ENCODE results near the gene ANXA2.
"Not testable (repeated sequence)": the region's sequence is repeated elsewhere in the genome, so short reads cannot be mapped to it uniquely, and the experiment has no call there.

Gene ANXA2

DNA sequence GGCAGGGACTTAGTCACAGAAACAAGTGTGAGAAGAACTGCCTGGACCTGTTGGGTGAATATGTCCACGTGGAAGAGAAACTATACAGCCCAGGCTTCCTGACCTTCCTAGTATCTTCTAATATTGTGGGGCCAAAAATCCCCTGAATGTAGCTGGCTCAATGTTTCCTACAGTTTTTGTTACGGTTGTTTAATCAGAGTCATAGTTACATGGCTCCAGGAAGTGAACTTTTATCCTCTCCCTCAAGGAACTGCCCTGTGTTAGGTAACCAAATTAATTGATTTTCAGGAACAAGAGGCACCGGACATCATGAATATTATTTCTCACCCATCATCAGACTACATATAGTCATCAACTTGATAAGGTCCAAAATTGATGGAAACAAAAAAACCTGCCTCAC is 59.0 kb downstream of the ANXA2 start:
- DNase-seq, result no peak

DNA sequence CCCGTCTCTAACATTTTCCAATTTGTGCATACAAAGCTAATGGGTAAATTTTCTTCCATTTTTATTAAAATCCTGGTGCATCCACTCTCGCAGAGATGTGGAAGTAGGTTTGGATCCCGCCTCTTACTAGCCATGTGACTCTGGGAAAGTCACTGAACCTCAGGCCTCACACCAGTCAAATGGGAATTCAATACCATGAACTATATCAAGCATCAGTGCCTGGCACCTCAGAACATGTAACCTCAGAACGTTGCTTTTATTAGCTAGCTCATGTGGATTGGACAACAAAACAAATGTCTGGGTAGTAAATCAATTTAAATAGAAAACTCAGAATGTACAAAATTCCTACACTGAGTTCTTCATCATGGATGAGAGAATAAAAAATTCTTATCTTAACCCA is 60.7 kb downstream of the ANXA2 start:
- DNase-seq, result no peak

DNA sequence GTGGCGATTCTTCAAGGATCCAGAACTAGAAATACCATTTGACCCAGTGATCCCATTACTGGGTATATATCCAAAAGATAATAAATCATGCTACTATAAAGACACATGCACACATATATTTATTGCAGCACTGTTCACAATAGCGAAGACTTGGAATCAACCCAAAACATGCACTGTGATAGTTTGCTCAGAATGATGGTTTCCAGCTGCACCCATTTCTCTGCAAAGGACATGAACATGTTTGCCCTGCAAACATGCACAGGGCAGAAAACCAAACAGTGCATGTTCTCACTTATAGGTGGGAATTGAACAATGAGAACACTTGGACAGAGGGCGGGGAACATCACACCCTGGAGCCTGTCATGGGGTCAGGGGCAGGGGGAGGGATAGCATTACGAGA is 62.5 kb downstream of the ANXA2 start:
- not testable (repeated sequence) for DNase-seq

DNA sequence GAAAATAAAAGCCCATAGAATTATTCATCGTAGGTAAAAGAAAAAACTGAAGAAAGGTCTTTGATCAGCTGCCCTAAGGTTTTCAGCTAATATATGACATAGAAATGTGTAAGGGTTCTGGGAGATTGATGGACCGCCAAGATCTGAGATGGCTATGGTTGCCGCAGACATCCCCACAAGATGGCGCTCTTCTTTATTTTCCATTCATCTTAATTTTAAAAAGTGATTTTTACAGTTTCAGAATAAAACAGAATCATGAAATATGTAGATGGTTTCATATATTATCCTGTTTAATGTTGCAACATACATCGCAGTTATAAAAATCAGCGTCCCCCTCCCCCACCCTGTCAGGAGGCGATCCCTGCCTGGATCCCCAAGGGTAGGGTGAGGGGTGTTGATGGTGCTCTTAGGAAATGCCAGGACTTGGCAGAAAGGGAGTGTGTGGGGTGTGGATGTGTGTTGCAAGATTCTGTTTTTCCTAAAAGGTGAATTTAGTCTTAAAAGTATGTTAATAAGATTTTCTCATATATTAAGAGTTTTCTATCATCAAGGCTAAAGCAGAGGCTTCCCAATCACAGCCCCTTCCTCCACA is 68.8 kb downstream of the ANXA2 start:
- peak; percentile 62 for DNase-seq

DNA sequence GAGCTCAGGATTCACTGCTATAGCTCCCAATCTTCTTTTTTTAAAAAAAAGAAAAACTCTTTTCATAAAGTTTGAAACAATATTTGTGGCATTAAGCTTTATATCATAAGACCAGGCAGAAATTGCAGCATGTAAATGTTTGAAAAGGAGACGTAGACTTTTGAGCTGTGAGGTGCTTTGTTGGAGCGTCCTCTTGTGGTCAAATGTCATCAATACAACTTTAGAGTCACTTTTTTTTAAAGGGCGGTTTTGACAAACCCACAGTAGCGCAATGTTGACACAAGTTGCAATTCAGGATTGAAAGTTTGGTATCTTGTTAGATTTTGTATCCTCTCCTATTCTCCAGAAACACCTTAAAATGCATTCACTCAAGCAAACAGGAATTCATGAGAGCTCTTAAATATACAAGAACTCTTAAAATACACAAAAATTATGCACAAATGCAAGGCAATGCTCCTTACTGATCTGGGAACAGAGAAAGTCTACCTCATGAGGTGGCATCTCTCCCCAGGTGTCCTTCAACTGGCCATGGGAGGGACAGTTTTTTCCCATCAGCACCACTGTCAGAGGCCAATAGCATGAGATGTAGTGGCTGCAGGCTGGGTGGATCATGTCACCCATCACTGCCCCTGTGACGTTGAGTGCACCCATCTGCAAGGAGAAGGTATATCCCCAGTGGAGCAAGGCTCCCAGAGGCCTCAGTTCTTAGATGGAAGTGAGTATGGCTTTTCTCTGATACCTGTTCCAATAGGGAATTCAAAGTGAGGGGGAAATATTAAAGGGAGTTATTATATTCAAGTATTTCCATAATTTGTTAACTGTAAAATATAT is 70.7 kb downstream of the ANXA2 start:
- peak; percentile 77 for DNase-seq

DNA sequence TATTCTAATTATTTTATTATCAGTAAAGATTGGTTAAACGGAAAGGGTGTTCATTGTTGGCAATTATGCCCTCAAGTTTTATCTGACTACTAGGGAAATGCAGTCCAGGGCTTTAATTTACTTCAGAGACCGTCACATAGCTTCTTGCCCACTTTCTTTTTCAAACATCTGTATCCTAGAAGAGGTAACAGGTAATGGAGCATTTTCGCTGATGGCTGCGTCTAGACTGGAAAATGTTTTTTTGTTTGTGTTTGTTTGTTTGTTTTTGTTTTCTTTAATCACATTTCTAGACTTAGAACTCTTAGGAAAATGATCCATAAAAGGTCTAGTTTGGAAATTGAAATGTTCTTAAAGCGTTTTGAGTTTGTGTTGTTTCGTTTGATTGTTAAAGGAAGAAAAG is 71.4 kb downstream of the ANXA2 start:
- no peak for DNase-seq

DNA sequence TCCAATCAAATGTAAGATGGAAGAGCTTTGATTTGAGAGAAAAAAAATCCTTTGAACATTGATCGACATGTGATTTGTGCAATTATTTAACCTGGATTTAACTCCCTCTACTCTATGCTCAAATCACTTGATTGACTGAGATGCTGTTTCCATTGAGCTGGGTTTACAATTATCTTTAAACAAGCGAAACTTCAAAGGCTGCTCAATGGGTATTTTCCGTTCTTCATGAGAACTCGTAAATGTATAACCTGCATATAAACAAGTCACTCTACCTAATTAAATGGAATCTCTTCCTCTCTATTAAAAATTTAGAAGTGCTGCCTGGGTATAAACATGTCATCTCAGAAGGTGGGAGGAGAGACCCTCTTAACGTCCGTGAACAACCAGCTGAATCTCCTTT is 71.9 kb downstream of the ANXA2 start:
- no peak for DNase-seq

DNA sequence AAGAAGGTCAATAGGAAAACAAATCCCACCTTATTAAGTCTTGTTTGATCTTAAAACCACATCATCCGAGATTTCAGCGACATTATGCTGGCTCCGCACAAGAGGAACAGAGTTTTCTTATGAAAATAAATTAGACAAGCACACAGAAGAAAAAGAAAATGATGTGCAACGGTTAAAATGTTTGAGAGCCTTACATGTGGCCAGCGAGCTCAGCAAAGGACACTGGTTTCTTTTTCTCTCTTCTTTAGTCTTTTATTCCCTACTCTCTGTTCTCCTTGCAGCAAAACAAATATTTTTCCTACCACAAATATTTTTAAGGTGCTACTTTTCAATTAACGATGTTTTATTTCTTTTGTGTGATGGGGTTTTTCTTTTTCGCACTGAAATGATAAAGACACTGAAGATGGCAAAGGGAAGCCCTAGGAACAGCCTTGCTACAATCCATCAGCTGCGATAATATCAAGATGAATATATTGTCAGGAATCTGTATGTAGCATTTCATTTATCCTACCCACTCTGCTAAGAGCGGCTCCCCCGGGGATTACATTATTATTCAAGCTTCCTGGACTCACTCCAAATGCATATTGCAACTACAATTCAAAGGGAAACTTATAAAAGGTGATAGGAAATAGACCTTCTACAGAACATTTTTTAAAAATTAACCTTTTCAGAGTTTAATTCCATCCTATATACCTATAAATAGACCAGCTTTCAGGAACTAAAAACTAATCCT is 72.9 kb downstream of the ANXA2 start:
- DNase-seq, result peak; percentile 61

DNA sequence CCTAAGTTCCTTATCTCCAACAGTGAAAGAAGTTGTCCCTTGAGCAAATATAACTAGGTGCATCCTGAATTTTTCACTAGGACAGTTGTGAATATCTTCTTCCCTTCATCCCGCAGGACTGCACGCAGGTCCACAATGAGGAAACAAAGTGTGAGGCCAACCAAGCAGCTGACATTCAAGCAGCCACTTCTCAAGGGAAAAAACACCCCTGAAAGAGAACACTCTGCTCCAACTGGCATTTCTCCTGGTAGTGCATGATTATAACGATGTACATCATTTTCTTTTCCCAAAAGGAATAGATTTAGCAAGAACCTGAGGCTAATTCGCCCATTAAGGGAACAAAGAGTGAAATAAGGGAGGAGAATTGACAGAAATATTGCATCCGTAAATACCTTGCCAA is 74.5 kb downstream of the ANXA2 start:
- DNase-seq, result no peak

DNA sequence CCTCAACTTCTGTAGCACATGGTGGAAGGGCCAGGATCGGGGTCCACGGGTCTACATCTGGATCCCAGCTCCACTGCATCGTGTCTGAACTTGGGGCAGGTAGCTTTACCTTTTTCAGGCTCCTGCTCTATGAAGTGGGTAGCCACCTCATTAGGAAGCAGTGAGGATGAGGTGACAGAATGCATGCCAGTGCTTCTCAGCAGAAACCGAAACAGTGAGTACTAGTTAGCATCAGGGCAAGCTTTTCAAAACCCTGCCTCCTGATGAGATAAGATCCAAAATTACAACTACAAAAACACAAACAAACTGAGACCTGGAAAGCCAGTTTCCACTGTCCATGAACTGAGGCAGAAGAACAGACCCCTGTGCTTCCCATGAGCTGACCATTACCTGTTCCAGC is 77.4 kb downstream of the ANXA2 start:
- no peak for DNase-seq

DNA sequence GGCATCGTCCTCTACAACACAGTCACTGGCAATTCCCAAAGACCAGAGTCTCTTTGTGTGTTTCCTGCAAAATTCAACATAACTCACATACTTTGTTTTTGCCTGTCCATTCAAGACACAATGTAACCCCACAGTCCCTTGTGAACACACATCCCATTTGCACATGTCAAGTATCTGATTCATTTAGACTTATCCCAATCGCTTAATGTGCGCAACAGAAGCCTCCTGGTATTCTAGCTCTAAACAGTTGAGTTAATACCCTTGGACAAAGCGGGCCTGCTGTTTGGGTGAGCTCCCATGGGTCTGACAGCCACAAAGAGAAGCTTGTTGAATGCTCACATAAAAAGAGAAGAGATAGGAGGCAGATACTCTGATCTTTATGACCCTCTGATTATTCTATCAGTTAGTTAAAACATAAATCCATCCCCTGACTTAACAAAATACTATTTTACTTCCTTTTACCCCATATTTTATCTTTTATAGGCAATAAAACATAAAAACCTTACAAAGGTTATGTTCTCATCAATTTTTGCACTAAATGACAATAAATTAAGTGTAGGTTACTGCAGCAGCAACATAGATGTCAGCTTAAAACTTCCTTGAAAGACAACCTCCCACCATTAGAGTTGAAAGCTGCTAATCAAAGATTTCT is 79.4 kb downstream of the ANXA2 start:
- peak; percentile 15 for DNase-seq

DNA sequence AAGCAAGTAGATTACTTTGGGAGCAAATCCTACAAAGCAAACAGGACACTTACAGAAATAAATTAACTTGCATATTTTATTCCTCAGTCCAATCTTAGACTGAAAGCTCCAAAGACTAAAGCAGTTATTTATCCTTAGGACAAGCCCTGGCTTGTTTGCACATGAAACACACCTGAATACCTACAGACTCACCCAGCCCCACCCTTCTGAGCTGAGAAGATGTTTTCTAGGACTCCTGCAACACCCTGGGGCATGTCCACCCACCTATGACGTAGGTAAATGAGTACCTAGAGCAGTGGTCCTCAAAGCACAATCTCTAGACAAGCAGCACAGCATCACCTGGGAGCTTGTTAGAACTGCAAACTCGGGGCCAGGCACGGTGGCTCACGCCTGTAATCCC is 80.8 kb downstream of the ANXA2 start:
- DNase-seq, result no peak

DNA sequence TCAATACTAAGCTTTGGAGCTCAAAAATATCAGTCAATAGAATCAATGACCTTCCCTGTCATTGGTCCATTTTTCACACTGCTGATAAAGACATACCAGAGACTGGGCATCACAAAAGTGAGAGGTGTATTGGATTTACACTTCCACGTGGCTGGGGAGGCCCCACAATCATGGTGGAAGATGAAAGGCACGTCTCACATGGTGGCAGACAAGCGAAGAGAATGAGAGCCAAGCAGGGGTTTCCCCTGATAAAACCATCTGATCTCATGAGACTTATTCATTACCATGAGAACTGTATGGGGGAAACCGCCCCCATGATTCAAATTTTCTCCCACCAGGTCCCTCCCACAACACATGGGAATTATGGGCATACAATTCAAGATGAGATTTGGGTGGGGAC is 81.9 kb downstream of the ANXA2 start:
- DNase-seq, result no peak

DNA sequence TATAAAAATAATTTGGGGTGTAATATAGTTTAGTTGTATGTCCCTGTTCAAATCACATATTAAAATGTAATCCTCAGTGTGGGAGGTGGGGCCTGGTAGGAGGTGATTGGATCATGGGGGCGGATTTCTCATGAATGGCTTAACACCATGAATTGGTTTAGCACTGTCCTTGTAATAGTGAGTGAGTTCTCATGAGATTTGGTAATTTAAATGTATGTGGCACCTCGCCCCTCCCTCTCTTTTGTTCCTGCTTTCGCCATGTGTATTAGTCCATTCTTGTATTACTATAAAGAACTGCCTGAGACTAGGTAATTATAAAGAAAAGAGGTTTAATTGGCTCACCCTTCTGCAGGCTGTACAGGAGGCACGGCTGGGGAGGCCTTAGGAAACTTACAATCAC is 83.9 kb downstream of the ANXA2 start:
- peak; percentile 64 for DNase-seq

DNA sequence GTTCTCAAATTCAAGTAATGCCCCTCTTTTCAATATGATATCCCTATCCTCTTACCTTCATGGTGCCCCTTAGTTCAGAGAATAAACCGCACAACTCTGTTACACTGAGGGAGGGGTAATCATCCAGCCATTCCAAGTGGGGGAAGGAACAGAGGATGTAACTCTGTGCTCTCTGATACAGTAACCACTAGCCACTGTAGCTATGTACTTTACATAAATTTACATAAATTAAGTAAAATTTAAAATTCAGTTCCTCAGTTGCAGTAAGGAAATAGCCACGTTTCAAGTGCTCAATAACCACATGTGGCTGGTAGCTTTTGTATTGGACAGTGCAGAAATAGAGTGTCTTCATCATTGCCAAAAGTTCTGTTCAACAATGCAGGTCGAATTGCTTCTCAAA is 90.8 kb downstream of the ANXA2 start:
- no peak for DNase-seq

DNA sequence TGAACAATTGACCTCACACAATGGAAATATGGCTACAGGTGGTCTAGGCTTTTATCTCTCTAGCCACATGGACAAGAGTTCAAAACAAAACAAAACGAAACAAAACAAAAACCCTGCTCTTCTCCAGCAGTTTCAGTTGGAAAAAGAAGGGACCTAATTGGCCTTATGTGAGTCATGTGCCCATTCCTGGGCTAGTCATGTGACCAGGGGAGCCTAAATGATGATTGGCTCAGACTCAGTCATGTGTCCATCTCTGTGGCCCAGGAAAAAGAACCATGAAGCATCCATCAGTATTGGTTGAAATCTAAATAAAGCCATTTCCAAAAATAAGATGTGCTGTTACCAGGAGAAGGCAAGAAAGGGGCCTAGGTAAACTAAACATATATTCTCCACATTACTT is 96.8 kb downstream of the ANXA2 start:
- DNase-seq, result peak; percentile 17

DNA sequence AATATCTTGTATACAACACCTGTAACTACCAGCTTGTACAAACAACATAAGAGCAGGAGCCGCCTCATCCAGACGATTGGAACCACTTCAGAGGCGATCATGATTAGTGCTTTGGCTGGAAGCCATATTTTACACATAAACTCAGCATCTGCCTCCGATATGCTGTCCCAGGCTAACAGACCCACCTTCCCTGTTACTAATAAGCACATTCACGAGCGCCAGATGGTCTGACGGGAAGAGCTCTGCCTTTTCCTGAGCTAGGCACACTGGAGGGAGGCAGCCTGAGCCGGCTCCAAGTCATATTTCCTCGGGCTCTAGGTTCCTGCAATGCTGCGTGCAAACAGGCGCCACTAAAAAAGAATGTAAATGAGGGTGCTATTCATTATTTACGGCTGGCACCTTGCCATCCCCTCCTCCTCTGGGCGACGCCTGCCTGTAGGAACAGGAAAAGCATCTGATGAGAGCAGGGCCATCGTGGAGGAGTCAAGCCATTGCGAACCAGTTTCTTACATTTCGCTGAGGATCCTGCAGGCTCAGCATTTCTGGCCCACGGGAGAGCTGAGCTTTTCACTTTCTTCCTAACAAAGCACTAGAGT is 98.2 kb downstream of the ANXA2 start:
- DNase-seq, result peak; percentile 94

Measured in NCI-H82 (cell line).